CD4-positive, alpha-beta T cell treated with Interferon gamma for 1 hour (primary cell): ENCODE measurements around the gene KCNQ1.
"Not testable (repeated sequence)": the region's sequence is repeated elsewhere in the genome, so short reads cannot be mapped to it uniquely, and the experiment has no call there.

ENCODE experiments used
- DNase-seq: peaks from one replicate; pipeline ENCODE4 v3.0.0-alpha.2; 2020

Gene KCNQ1

DNA sequence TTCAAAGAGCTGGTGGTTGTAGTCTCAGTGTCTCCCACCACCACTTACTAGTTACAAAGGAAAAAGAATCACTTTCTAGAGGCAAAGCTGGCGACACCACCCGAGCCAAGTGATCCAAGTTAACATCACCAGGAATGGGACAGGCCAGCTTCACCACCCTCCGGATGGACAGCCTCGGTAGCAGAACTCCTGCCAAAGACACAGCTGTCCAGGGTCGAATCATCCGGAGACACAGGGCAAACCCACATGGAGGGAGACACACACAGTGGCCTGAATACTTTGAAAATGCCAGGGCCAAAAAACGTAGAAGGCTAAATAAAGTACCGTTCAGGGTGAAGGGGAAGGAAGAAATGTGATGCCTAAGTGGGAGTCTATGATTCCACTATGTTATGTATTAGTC is 33.1 kb downstream of the KCNQ1 start:
- DNase-seq = no peak

DNA sequence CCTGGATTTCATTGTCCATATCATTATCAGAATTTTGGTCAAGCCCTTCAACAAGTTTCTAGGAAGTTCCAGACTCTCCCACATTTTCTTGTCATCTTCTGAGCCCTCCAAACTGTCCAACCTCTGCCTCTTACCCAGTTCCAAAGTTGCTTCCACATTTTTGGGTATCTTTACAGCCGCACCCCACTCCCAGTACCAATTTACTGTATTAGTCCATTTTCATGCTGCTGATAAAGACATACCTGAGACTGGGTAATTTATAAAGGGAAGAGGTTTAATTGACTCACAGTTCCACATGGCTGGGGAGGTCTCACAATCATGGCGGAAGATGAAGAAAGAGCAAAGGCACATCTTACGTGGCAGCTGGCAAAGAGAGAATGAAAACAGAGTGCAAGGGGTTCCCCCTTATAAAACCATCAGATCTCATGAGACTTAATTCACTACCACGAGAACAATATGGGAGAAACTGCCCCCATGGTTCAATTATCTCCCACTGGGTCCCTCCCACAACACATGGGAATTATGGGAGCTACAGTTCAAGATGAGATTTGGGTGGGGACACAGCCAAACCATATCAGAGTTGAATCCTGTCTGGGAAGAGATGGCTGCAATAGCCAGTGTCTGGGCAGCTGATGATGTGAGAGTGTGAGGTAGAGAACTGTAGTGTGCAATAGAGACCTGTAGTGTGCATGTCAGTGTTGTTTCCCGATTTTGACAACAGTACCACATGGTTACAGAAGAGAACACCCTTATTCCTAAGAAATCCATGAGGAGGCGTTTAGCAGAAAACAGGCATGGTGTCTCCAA is 35.5 kb downstream of the KCNQ1 start:
- DNase-seq = not testable (repeated sequence)

- peak; percentile 49 for DNase-seq
Measured at GRCh38 chr11:2480874-2481220, 36.0 kb downstream of the KCNQ1 start.

DNA sequence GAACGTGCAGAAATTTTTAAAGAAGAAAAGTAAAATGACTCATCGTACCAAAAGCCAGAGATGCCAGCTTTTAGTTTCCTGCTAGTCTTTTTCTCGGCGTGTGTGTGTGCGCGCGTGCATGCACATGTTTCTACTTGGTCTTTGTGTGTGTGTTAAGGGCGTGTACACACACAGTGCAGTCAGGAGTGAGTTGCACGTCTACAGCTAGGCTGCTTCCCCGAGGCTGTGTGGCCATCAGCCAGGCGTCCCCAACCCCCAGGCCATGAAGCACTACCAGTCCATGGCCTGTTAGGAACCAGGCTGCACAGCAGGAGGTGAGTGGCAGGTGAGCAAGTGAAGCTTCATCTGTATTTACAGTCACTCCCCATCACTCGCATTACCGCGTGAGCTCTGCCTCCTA is 36.4 kb downstream of the KCNQ1 start:
- DNase-seq = no peak

- DNase-seq = no peak
Measured at GRCh38 chr11:2482204-2482603, 37.4 kb downstream of the KCNQ1 start.

DNA sequence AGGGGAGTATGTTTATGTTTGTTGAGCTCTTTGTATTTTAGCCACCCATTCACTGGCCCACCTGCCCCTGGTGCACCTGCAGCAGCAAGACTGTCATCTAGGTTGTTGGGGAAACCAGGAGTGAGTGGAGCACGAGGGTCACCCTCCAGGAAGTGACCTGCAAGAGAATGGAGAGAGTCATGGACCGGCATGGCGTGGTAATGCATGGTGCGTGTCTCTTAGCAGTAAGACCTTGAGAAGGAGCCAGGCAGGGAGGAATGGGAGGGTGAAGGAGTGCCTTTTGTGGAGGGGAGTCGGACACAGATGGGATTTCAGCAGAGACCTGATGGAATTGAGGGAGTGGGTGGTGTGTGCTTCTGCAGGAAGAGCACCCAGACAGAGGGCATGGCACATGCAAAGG is 37.9 kb downstream of the KCNQ1 start:
- no peak for DNase-seq

DNA sequence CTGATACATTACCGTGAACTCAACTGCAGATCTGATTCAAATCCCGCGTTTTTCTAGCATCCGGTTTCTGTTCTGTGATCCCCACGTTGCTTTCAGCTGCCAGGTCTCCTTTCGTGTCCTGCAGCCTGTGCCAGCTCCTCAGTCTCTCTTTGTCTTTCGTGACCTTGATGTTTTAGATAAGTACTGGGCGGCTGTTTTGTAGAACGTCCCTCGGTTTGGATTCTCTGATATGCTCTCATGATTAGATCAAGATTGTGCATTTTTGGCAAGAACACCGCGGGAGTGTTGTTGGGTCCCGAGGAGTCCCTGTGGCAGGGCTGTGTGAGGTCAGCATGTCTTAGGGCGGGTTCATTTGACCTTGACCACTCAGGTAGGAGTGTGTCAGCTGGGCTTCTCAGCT is 38.6 kb downstream of the KCNQ1 start:
- DNase-seq = no peak

DNA sequence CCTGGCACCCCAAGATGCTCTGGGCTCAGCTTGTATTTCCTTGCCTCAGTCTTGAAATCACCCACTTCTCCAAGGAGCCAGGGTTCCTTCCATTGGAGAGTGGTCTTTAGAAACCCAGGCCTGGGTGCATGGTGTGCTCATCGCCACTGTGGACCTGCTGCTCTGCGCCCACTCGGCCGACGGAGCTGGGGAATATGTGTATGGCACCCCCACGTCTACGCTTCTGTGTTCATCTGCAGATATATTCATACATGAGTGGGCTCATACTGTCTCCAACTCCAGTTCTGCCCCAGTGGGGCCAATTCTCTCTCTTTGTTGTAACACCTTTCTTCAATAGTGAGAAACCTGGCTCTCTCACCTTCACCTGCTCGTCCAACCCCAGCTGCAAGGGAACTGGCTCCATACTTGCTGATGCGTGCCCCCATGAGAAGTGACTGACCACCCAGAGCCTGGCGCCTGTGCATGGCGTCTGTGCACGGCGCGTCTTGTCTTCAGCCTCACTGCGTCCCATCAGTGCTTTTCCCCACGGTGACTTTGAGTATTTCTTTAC is 39.8 kb downstream of the KCNQ1 start:
- no peak for DNase-seq

DNA sequence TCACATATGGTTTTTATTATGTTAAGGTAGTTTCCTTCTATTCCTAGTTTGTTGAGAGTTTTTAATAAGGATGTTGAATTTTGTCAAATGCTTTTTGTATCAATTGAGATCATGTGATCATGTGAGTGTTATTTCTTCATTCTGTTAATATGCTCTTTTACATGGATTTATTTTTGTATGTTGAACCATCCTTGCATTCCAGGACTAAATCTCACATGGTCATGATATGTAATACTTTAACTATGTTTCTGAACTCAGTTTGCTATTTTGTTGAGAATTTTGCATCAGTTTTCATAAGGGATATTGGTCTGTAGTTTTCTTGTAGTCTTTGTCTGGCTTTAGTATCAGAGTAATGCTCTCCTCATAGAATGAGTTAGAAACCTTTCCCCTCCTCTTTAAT is 43.2 kb downstream of the KCNQ1 start:
- DNase-seq = no peak

- no peak for DNase-seq
Measured at GRCh38 chr11:2489083-2489482, 44.3 kb downstream of the KCNQ1 start.

DNA sequence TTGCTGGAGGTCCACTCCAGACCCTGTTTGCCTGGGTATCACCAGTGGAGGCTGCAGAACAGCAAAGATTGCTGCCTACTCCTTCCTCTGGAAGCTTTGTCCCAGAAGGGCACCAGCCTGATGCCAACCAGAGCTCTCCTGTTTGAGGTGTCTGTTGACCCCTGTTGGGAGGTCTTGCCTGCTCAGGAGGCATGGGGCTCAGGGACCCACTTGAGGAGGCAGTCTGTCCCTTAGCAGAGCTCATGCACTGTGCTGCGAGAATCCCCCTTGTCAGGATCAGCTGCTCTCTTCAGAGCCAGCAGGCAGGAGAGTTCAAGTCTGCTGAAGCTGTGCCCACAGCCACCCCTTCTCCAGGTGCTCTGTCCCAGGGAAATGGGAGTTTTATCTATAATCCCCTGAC is 53.1 kb downstream of the KCNQ1 start:
- not testable (repeated sequence) for DNase-seq

DNA sequence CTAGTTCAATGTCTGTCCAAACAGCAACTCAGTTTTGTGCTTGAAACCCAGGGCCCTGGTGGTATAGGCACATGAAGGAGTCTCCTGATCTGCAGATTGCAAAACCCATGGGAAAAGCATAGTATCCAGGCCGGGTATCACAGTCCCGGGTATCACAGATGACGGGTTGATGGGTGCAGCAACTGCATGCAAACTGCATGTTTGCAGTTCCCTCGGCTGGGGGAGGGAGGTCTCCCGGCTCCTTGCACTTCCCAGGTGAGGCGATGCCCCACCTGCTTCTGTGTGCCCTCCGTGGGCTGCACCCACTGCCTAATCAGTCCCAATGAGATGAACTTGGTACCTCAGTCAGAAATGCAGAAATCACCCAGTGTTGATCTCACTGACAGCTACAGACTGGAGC is 53.9 kb downstream of the KCNQ1 start:
- no peak for DNase-seq

GRCh38 chr11:2507212-2507901 is 62.5 kb downstream of the KCNQ1 start:
- no peak for DNase-seq

DNA sequence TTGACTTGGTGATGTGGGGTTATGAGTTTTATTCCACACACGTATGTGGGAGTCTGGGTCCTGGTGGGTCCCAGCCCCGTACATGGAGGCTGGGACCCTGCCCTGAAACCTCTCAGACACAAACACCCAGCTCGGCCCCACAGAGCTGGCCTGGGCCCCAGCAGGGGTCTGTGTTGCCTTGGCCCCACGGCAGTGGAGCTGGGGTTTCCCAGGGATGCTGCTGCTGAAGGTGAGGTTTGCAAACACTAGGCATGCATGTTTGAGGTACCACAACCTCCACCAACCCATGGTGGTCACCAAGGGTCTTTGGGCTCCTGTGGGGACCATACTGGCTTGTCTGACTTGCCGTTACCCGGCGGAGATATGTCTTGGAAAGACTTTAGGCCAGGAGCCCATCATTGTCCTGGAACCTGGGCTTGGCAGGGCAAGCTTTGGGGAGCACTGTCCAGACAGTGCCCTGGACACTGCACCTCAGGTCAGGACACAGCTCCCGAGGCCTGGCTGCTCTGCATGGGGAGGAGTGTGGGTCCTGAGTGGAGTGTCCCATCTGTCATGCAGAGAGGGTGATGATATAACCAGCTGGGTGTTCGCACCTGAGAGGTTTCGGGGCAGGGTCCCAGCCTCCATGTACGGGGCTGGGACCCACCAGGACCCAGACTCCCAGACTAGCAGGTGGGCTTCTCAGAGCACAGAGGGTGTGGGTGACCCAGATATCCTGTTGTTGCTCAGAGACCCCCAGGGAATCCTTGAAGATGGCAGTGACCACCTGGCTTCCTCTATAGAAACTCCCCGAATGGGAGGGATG is 63.3 kb downstream of the KCNQ1 start:
- no peak for DNase-seq

DNA sequence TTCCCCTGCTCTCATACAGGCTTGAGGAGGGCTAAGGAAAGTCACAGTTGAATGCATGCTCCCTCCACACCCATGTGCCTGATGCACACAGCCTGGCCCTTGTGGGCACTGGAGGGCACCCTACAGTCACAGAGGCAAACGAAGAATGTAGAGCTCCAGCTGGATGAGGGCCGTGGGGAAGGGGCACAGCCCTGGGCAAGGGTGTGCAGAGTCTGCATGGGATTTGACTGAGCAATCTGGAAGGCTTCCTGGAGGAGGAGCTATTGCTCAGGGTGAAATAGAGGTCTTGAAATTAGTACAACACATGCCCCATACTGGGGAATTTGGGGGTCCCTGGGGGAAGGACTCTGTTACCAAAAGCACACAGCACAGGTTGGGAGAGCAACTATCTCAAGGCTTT is 64.0 kb downstream of the KCNQ1 start:
- no peak for DNase-seq

DNA sequence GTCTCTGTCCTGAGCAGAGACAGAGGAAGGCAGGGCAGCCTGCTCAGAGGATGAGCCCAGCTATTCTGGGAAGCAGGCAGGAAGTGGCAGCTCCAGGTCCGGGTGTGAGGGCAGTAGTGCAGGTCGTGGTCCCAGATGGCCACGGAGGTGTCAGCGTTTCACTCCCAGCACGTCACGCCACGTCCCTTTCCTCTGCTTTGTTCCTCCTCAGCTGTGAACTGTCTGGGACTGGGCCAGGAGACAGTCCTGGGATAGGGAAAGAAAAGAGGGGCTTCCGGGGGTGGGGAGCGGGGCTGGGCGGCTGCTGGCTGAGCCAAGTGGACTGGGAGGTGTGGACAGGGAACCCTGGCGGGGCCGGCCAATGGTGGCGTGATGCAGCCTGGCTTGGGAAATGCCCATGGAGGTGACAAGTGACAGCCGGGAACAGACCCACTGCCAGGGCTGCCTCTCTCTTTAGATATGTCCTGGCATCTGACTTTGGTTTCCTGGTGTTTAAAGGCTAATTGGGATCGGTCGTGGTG is 64.7 kb downstream of the KCNQ1 start:
- DNase-seq = no peak

DNA sequence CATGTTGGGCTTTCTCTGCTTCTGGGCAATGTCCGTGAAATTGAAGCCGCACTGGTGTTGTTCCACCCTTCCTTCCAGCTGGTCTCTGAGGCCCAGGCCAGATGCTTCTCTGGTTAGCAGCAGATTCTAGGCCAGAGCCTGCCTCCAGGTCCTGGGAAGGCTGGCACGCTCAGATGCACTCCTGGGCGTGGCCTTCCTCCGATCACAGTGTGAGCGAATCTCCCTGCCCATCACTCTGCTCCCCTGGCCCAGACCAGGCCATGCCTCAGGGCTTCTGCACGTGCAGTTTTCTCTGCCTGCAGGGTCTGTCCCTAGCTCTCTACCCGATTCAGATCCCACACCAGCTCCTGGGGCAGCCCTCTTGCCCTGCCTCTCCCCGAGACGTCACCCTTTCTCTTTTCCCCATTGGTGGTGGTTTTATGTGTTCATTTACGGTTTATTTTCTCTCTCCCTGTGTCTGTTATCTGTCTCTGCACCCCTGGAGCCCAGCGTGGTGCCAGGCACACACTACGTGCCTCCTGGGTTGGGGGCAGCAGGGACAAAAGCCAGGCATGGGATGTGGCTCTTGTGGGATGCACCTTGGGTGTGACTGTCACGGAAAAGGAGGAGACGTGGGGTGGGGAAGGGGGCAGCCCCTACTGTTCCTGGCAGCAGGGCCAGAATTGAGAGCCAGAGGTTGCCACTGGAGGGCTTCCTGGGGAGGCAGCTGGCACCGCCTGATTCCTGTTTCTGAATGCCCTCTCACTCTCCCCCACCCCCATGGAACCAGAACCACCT is 66.0 kb downstream of the KCNQ1 start:
- DNase-seq = no peak

DNA sequence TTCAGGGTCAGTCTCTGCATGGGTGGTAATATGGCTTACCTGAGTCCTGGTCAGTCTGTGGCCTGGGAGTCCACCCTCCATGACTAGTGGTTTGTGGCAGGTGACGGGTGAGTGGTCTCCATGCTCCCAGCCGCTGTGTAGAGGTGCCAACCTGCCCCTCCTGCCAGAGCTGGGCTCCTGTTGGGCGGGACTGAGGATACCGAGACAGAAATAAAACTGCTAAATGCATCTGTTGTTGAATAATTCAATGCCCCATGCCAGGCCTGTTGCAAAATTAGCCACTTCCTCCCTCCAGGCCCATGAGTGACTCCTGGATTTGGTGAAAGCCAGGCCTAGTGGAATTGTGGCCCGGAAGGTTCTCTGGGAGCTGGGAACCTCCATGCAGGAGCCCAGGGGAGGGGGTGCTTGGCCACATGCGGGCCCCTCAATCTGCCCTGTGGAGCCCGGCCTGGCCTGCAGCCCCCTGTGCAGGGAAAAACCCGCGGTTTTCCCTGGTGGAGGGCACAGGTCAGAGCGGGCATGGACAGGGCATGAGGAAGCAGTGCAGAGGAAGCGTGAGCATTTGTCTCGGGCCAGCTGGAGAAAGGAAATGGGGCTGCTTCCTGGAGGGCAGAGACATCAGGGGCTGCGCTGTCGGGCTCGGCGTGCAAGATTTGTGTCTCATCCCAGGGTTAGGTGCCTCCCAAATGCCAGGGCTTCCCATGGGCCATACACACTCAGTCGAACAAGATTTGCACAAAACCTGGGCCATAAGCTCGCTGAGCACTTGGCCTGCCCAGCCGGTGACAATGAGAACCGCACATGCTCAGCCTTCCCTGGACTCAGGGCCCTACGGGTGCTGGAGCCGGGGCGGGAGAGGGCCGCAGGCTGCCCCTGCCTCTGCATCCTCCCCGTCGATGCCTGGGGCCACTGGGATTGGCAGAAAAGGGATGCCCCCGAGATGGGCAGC is 66.9 kb downstream of the KCNQ1 start:
- no peak for DNase-seq

GRCh38 chr11:2512431-2513407 is 67.9 kb downstream of the KCNQ1 start:
- no peak for DNase-seq

DNA sequence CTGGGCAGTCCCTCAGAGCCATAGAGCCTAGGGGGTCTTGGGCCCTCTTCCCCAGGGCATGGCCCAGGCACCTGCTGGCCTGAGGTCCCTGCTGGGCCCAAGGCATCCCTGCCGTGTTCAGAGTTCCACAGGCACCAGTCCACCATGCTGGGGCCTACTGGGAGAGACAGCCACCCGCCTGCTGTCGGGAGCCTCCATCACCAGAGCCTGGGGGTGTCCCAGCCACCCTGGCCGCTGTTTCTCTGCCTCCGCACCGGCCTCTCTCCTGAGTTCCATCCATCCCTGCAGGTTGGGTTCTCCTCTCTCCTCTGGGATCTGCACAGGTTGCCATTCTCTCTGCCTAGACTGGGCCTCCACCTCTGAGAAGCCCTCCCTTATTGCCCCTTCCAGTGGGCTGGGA is 68.6 kb downstream of the KCNQ1 start:
- no peak for DNase-seq
